GM12878 (cell line): ENCODE measurements around the gene TMC7. TPM values are rescaled to one million over a fixed set of nuclear protein-coding genes. Genes with fewer than 3 reads are reported as not detected.

Experiments used
- ATAC-seq: fragments of 200-7000 bp; cut with Tn5 transposase; 3 replicates; pipeline ENCODE4 v1.9.1; 2020; ENCODE audit warnings: mild to moderate bottlenecking, moderate library complexity
- BruUV-seq: library from RNA; stranded (reverse); fragments of 400-500 nt; replicated peaks from 2 replicates; lab custom pipeline; 2021; lab: Mats Ljungman, UMichigan
- CTCF ChIA-PET: fragments of 300-600 bp; sonication (Branson Sonifier 250); formaldehyde crosslinking; extraction: SDS; loops from one replicate; lab custom pipeline; 2021; ENCODE audit warnings: inconsistent platforms; lab: Yijun Ruan, JAX
- POLR2A ChIA-PET: fragments of 350-600 bp; formaldehyde crosslinking; extraction: SDS; loops from one replicate; lab custom pipeline; 2021; ENCODE audit warnings: inconsistent platforms; lab: Charles Lee
- RAD21 ChIA-PET: fragments of 300-600 bp; sonication (Branson Sonifier 250); formaldehyde crosslinking; loops from one replicate; lab custom pipeline; 2023; ENCODE audit warnings: antibody characterized with exemption; ENCODE audit not compliant: unreplicated experiment; lab: Charles Lee
- SMC1A ChIA-PET: fragments of 300-600 bp; sonication (Branson Sonifier 250); formaldehyde crosslinking; loops from one replicate; lab custom pipeline; 2023; ENCODE audit not compliant: unreplicated experiment, uncharacterized antibody; lab: Charles Lee
- DNase-seq: peaks from one replicate; pipeline ENCODE4 v3.0.0-alpha.2; 2011; ENCODE audit warnings: low read depth, low spot score
- FAIRE-seq: peaks from 3 replicates; lab custom pipeline; 2011; peaks lifted over from hg19 to GRCh38; lab: Jason Lieb, UNC
- H2AFZ ChIP-seq: 2 replicates; pipeline ENCODE4 v1.6.0; 2011; ENCODE audit warnings: low read depth, low read length, control low read depth; ENCODE audit not compliant: control insufficient read depth
- H3K27ac ChIP-seq: 2 replicates; pipeline ENCODE4 v1.5.1; 2011; ENCODE audit warnings: control low read depth; ENCODE audit not compliant: control insufficient read depth, insufficient read depth
- H3K27me3 ChIP-seq, 2 experiments: replicated peaks in 1 of 2; 2 replicates each; pipeline versions ENCODE4 v1.6.0 to v1.6.1; 2011; ENCODE audit warnings: low read length in 1 of 2; ENCODE audit not compliant: control insufficient read depth in 2 of 2, insufficient read depth in 2 of 2
- H3K36me3 ChIP-seq, 2 experiments: 2 replicates each; pipeline ENCODE4 v1.5.1; 2011; ENCODE audit warnings: low read length in 1 of 2; ENCODE audit not compliant: control insufficient read depth in 2 of 2, insufficient read depth in 2 of 2
- H3K4me1 ChIP-seq: 2 replicates; pipeline ENCODE4 v1.6.1; 2011; ENCODE audit warnings: mild to moderate bottlenecking, low read length, moderate library complexity, mixed read lengths; ENCODE audit not compliant: control insufficient read depth, insufficient read depth
- H3K4me2 ChIP-seq: 2 replicates; pipeline ENCODE4 v1.6.0; 2011; ENCODE audit warnings: control low read depth; ENCODE audit not compliant: control insufficient read depth, insufficient read depth
- H3K4me3 ChIP-seq: fragments of 200-600 bp; sonication (generic); 2 replicates; pipeline ENCODE4 v1.5.1; 2016
- H3K79me2 ChIP-seq: 2 replicates; pipeline ENCODE4 v1.6.0; 2011; ENCODE audit warnings: low read length; ENCODE audit not compliant: control insufficient read depth, insufficient read depth
- H3K9ac ChIP-seq: 2 replicates; pipeline ENCODE4 v1.8.0; 2011; ENCODE audit warnings: low read length, control low read depth, mixed read lengths; ENCODE audit not compliant: control insufficient read depth, insufficient read depth
- H3K9me3 ChIP-seq: replicated peaks from 3 replicates; pipeline ENCODE4 v1.5.1; 2011; ENCODE audit warnings: mild to moderate bottlenecking, low read length; ENCODE audit not compliant: control insufficient read depth, insufficient read depth
- H4K20me1 ChIP-seq: 2 replicates; pipeline ENCODE4 v1.6.0; 2011; ENCODE audit not compliant: control insufficient read depth, insufficient read depth
- ATF7 ChIP-seq: fragments of 450-650 bp; IDR thresholded peaks from 2 replicates; pipeline ENCODE4 v1.6.1; 2016; ENCODE audit warnings: low read depth, mild to moderate bottlenecking
- CEBPB ChIP-seq, 2 experiments: fragments of 150-350 bp in 1 of 2; IDR thresholded peaks; 2 replicates each; pipeline ENCODE4 v1.6.1; 2012 to 2014; ENCODE audit warnings: low read depth in 2 of 2, low read length in 2 of 2, borderline replicate concordance in 1 of 2, inconsistent platforms in 1 of 2
- CREB1 ChIP-seq: IDR thresholded peaks from 2 replicates; pipeline ENCODE4 v1.6.1; 2012; ENCODE audit warnings: low read depth, mild to moderate bottlenecking, inconsistent platforms
- FOS ChIP-seq: IDR thresholded peaks from 3 replicates; pipeline ENCODE4 v1.6.1; 2011; ENCODE audit warnings: borderline replicate concordance; ENCODE audit not compliant: insufficient read length; ENCODE audit errors: extremely low read depth
- GATAD2B ChIP-seq: fragments of 450-650 bp; conservative IDR thresholded peaks from 2 replicates; pipeline ENCODE4 v1.6.1; 2017; ENCODE audit warnings: low read depth, mild to moderate bottlenecking, moderate library complexity
- HCFC1 ChIP-seq: fragments of 150-350 bp; IDR thresholded peaks from 2 replicates; pipeline ENCODE4 v1.6.1; 2014; ENCODE audit warnings: low read length
- HSF1 ChIP-seq: fragments of 150-350 bp; IDR thresholded peaks from 2 replicates; pipeline ENCODE4 v1.6.1; 2014; ENCODE audit warnings: mild to moderate bottlenecking, low read depth, low read length
- KDM1A ChIP-seq: fragments of 200-600 bp; sonication (generic); IDR thresholded peaks from 2 replicates; pipeline ENCODE4 v1.6.1; 2016; ENCODE audit warnings: borderline replicate concordance
- LARP7 ChIP-seq: fragments of 450-650 bp; IDR thresholded peaks from 2 replicates; pipeline ENCODE4 v1.6.1; 2017; ENCODE audit warnings: mild to moderate bottlenecking
- MYB ChIP-seq: fragments of 150-350 bp; IDR thresholded peaks from 2 replicates; pipeline ENCODE4 v1.6.1; 2014; ENCODE audit warnings: mild to moderate bottlenecking, low read depth, low read length, borderline replicate concordance
- SREBF2 ChIP-seq: IDR thresholded peaks from 2 replicates; pipeline ENCODE4 v1.6.1; 2012; ENCODE audit warnings: mild to moderate bottlenecking, low read length
- TARDBP ChIP-seq: IDR thresholded peaks from 2 replicates; pipeline ENCODE4 v1.6.1; 2016; ENCODE audit warnings: borderline replicate concordance
- ZNF384 ChIP-seq: IDR thresholded peaks from 2 replicates; pipeline ENCODE4 v1.6.1; 2012; ENCODE audit warnings: low read depth, mild to moderate bottlenecking, low read length, improper control_type of control experiment, borderline replicate concordance
- WGBS: methylation state at CpG from one replicate; pipeline ENCODE4 v1.1.6; 2016; ENCODE audit warnings: low lambda C conversion rate; ENCODE audit not compliant: insufficient replicate concordance, insufficient coverage; ENCODE audit errors: missing lambda C conversion rate; 5-methylcytosine and 5-hydroxymethylcytosine counted together
- in situ Hi-C: fragments of 300-500 bp; cut with MboI; formaldehyde crosslinking; loops from 9 replicates; pipeline ENCODE4 v1.14.3; 2018; ENCODE audit warnings: mixed read lengths
- intact Hi-C: fragments of 100-400 bp; cut with micrococcal nuclease; formaldehyde crosslinking; loops from one replicate; pipeline ENCODE4 v1.14.2; 2022; ENCODE audit not compliant: unreplicated experiment
- polyA plus RNA-seq, 11 experiments: library from polyadenylated mRNA; depleted of rRNA in 4 of 11; unstranded in 6 of 11; stranded (reverse) in 5 of 11; fragments of >200 nt; fragmentation: Nextera tagmentation in 4 of 11; fragmentation: Illumina TruSeq in 1 of 11; extraction: Ambion mirVana in 4 of 11; extraction: Trizol in 1 of 11; gene quantifications; 1 replicate in 1 of 11; 2 replicates in 10 of 11; pipeline versions ENCODE4 v1.2.1 to v1.2.3, GENCODE V29; 2011 to 2016; ENCODE audit warnings: inconsistent platforms in 2 of 11, missing spikeins in 2 of 11, low read depth in 1 of 11
- total RNA-seq, 4 experiments: library from RNA; depleted of rRNA in 3 of 4; stranded (reverse); fragments of >200 nt in 3 of 4; fragmentation: Illumina TruSeq in 1 of 4; extraction: Trizol in 1 of 4; gene quantifications; 2 replicates each; pipeline versions ENCODE4 v1.2.1 to v1.2.3, GENCODE V29; 2013 to 2021
- TF ChIP-seq, protein P1 (sequence below): IDR thresholded peaks from 2 replicates; pipeline ENCODE4 v1.6.1; 2011; ENCODE audit warnings: low read depth, low read length, improper control_type of control experiment, borderline replicate concordance
- TF ChIP-seq, protein P2 (sequence below): fragments of 450-650 bp; IDR thresholded peaks from 2 replicates; pipeline ENCODE4 v1.6.1; 2017; ENCODE audit warnings: mild to moderate bottlenecking, low read depth, inconsistent platforms; ENCODE audit not compliant: poor library complexity, severe bottlenecking
- TF ChIP-seq, protein P3 (sequence below): IDR thresholded peaks from 2 replicates; pipeline ENCODE4 v1.6.1; 2012; ENCODE audit warnings: low read length, inconsistent platforms

The TMC7 gene
- total and polyA plus RNA-seq, 10 of the 15 experiments (the other 5 are each of a cell fraction or from before 2014, with no cell fraction given) = 0.15 TPM; not detected in 9

GRCh38 chr16:19095654-19096053 is 111.9 kb downstream of the TMC7 start:
- no peaks in the 10 kb centered on the region for H3K27me3 ChIP-seq
- CTCF ChIA-PET = interaction anchor here (1.0 to 3.7 kb wide), 8 partner anchors 10 to 84 kb away, joined by 3 to 18 read pairs (median 4); partner anchors contain the start of gene ITPRIPL2
- POLR2A ChIA-PET = interaction anchor here (1.0 kb wide), 1 partner anchor 10 kb away, joined by 3 read pairs; no protein-coding TSS in a partner anchor
- peak; percentile 93 for ATAC-seq
- RAD21 ChIA-PET = interaction anchor here (1.1 to 1.2 kb wide), 2 partner anchors 10 to 23 kb away, joined by 4 read pairs; no protein-coding TSS in a partner anchor
- no peak overlapping the region for H3K9ac ChIP-seq
- peak; percentile 27 for FAIRE-seq
- no peak overlapping the region for H3K4me2 ChIP-seq
- no peaks in the 10 kb centered on the region for H3K79me2 ChIP-seq
- SMC1A ChIA-PET = interaction anchor here (0.9 to 5.1 kb wide), 17 partner anchors 9 to 408 kb away, joined by 3 to 34 read pairs (median 4); no protein-coding TSS in a partner anchor
- no peak for DNase-seq
- 36% methylated on average over 5 of the region's 5 CpGs for WGBS
- BruUV-seq = no TSS peak
- peaks cover 6% of the 10 kb centered on the region; the same call in 2 of the 3 replicates for H3K9me3 ChIP-seq
- peaks cover 6% of the 10 kb centered on the region; the same call in 1 of the 2 replicates for H3K4me1 ChIP-seq
- no peaks in the 10 kb centered on the region for H4K20me1 ChIP-seq
- no peak overlapping the region for H3K4me3 ChIP-seq
- H2AFZ ChIP-seq = no peak overlapping the region
- H3K36me3 ChIP-seq = no peaks in the 10 kb centered on the region
- no peak overlapping the region for H3K27ac ChIP-seq
- in situ Hi-C loops = no loop called here
- intact Hi-C loops = no loop called here
- TF ChIP-seq CREB1 (peak; percentile 54; the same call in 1 of the 2 replicates), HSF1 (no peak), CEBPB (IDR thresholded peaks at IDR 0.05; ENCODE audit: borderline replicate concordance in 1 of 2, low read depth in 2 of 2, low read length in 2 of 2) (no peak), GATAD2B (no peak), MYB (no peak), ZNF384 (no peak), TARDBP (no peak), SREBF2 (no peak), ATF7 (no peak; the same call in 1 of the 2 replicates), FOS (no peak), LARP7 (no peak), KDM1A (no peak), HCFC1 (no peak)
- TF ChIP-seq, protein P1, sequence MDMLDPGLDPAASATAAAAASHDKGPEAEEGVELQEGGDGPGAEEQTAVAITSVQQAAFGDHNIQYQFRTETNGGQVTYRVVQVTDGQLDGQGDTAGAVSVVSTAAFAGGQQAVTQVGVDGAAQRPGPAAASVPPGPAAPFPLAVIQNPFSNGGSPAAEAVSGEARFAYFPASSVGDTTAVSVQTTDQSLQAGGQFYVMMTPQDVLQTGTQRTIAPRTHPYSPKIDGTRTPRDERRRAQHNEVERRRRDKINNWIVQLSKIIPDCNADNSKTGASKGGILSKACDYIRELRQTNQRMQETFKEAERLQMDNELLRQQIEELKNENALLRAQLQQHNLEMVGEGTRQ = no peak
- TF ChIP-seq, protein P2, sequence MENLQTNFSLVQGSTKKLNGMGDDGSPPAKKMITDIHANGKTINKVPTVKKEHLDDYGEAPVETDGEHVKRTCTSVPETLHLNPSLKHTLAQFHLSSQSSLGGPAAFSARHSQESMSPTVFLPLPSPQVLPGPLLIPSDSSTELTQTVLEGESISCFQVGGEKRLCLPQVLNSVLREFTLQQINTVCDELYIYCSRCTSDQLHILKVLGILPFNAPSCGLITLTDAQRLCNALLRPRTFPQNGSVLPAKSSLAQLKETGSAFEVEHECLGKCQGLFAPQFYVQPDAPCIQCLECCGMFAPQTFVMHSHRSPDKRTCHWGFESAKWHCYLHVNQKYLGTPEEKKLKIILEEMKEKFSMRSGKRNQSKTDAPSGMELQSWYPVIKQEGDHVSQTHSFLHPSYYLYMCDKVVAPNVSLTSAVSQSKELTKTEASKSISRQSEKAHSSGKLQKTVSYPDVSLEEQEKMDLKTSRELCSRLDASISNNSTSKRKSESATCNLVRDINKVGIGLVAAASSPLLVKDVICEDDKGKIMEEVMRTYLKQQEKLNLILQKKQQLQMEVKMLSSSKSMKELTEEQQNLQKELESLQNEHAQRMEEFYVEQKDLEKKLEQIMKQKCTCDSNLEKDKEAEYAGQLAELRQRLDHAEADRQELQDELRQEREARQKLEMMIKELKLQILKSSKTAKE = peak; percentile 22
- TF ChIP-seq, protein P3, sequence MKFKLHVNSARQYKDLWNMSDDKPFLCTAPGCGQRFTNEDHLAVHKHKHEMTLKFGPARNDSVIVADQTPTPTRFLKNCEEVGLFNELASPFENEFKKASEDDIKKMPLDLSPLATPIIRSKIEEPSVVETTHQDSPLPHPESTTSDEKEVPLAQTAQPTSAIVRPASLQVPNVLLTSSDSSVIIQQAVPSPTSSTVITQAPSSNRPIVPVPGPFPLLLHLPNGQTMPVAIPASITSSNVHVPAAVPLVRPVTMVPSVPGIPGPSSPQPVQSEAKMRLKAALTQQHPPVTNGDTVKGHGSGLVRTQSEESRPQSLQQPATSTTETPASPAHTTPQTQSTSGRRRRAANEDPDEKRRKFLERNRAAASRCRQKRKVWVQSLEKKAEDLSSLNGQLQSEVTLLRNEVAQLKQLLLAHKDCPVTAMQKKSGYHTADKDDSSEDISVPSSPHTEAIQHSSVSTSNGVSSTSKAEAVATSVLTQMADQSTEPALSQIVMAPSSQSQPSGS = peak; percentile 52
